Bone marrow (tissue), 2 donors: ENCODE results near the gene MXD1.
A peak's percentile ranks its signal among the peaks of the same experiment; 100 is the strongest.
"Not testable (repeated sequence)": the region's sequence is repeated elsewhere in the genome, so short reads cannot be mapped to it uniquely, and the experiment has no call there.

Experiments used
- DNase-seq, 2 donors: peaks; one replicate each; lab custom pipeline; 2025; lab: John Stamatoyannopoulos, UW

The MXD1 gene

GRCh38 chr2:69933254-69933828, 18.4 kb downstream of the MXD1 start:
- no peak for DNase-seq

GRCh38 chr2:69933839-69934613, 19.1 kb downstream of the MXD1 start:
- peak in 1 of 2 donors; percentile 89 for DNase-seq

GRCh38 chr2:69934614-69934908, 19.7 kb downstream of the MXD1 start:
- no peak for DNase-seq

GRCh38 chr2:69935011-69935410, 20.1 kb downstream of the MXD1 start:
- no peak for DNase-seq

GRCh38 chr2:69936906-69937305, 22.0 kb downstream of the MXD1 start:
- DNase-seq = no peak

- DNase-seq = no peak
Observed at GRCh38 chr2:69937968-69938367, 23.1 kb downstream of the MXD1 start.

GRCh38 chr2:69939722-69940121, 24.8 kb downstream of the MXD1 start:
- no peak for DNase-seq

- no peak for DNase-seq
Observed at GRCh38 chr2:69940691-69941090, 25.8 kb downstream of the MXD1 start.

GRCh38 chr2:69943000-69943842, 28.3 kb downstream of the MXD1 start:
- no peak for DNase-seq

- DNase-seq = peak in 1 of 2 donors; percentile 82
Observed at GRCh38 chr2:69943843-69944525, 29.1 kb downstream of the MXD1 start.

- no peak for DNase-seq
Observed at GRCh38 chr2:69944756-69945155, 29.8 kb downstream of the MXD1 start.

- DNase-seq = peak; percentile 36 to 71
Observed at GRCh38 chr2:69945441-69945840, 30.5 kb downstream of the MXD1 start.

GRCh38 chr2:69945941-69946340, 31.0 kb downstream of the MXD1 start:
- no peak for DNase-seq

GRCh38 chr2:69946351-69947324, 31.7 kb downstream of the MXD1 start:
- peak; percentile 68 to 85 for DNase-seq

- no peak for DNase-seq
Observed at GRCh38 chr2:69947325-69947931, 32.5 kb downstream of the MXD1 start.

GRCh38 chr2:69948032-69948962, 33.4 kb downstream of the MXD1 start:
- no peak for DNase-seq

- DNase-seq = no peak
Observed at GRCh38 chr2:69948963-69949645, 34.2 kb downstream of the MXD1 start.

GRCh38 chr2:69950241-69950640, 35.3 kb downstream of the MXD1 start:
- no peak for DNase-seq

GRCh38 chr2:69950671-69951070, 35.8 kb downstream of the MXD1 start:
- DNase-seq = not testable (repeated sequence)
